HEK293 (cell line): ENCODE data around the gene PHC3.

ENCODE experiments used
- CTCF ChIP-seq: fragments of 450-650 bp; formaldehyde crosslinking; IDR thresholded peaks from 2 replicates; pipeline ENCODE4 v1.5.1; 2016; ENCODE audit warnings: missing biosample characterization, missing genetic modification characterization
- MYNN ChIP-seq: fragments of 450-650 bp; formaldehyde crosslinking; IDR thresholded peaks from 2 replicates; pipeline ENCODE4 v1.5.1; 2016; ENCODE audit warnings: missing biosample characterization, missing genetic modification characterization, borderline replicate concordance
- REST ChIP-seq: fragments of 450-650 bp; formaldehyde crosslinking; IDR thresholded peaks from 2 replicates; pipeline ENCODE4 v1.5.1; 2016; ENCODE audit warnings: missing biosample characterization, missing genetic modification characterization
- TRIM28 ChIP-seq: IDR thresholded peaks from 2 replicates; pipeline ENCODE4 v1.6.1; 2011; ENCODE audit warnings: low read length, control low read depth, borderline replicate concordance
- ZBTB44 ChIP-seq: fragments of 450-650 bp; IDR thresholded peaks from 2 replicates; pipeline ENCODE4 v1.5.1; 2018; ENCODE audit warnings: missing biosample characterization, mild to moderate bottlenecking, missing genetic modification characterization
- ZFP37 ChIP-seq: fragments of 450-650 bp; formaldehyde crosslinking; IDR thresholded peaks from 2 replicates; pipeline ENCODE4 v1.5.1; 2016; ENCODE audit warnings: missing biosample characterization, missing genetic modification characterization
- ZFP41 ChIP-seq: fragments of 450-650 bp; formaldehyde crosslinking; IDR thresholded peaks from 2 replicates; pipeline ENCODE4 v1.5.1; 2016; ENCODE audit warnings: missing biosample characterization, missing genetic modification characterization, borderline replicate concordance
- ZNF16 ChIP-seq: fragments of 450-650 bp; formaldehyde crosslinking; IDR thresholded peaks from 2 replicates; pipeline ENCODE4 v1.5.1; 2016; ENCODE audit warnings: low read depth, missing biosample characterization, missing genetic modification characterization
- ZNF223 ChIP-seq: fragments of 450-650 bp; formaldehyde crosslinking; IDR thresholded peaks from 2 replicates; pipeline ENCODE4 v1.5.1; 2016; ENCODE audit warnings: missing biosample characterization, missing genetic modification characterization
- ZNF837 ChIP-seq: fragments of 450-650 bp; formaldehyde crosslinking; IDR thresholded peaks from 2 replicates; pipeline ENCODE4 v1.5.1; 2016; ENCODE audit warnings: missing biosample characterization, missing genetic modification characterization

GRCh38 chr3:170144437-170144843 lies 37.1 kb downstream of the PHC3 start:
- no peak for TF ChIP-seq ZNF16 (tag by site-specific recombination)
- no peak for TF ChIP-seq ZNF223
- no peak for TF ChIP-seq ZNF837
- no peak for TF ChIP-seq CTCF (tag by site-specific recombination)
- no peak for TF ChIP-seq ZFP41
- no peak for TF ChIP-seq MYNN (tag by site-specific recombination)
- TF ChIP-seq TRIM28, result no peak
- TF ChIP-seq ZFP37 (tag by site-specific recombination), result no peak
- TF ChIP-seq REST, result no peak
- no peak for TF ChIP-seq ZBTB44 (tag by site-specific recombination)
